ENCODE results near the gene REX1BD. TPM values are rescaled to one million over a fixed set of nuclear protein-coding genes. Genes with fewer than 3 reads are reported as not detected.
A peak's percentile ranks its signal among the peaks of the same experiment; 100 is the strongest.

The REX1BD gene
- total and polyA plus RNA-seq, 2 of the 13 experiments (the other 11 are each of a cell fraction or from before 2014, with no cell fraction given), result 7.5 to 25.4 TPM

- Histone ChIP-seq H3K4me3 (replicated peaks in 1 of 3; ENCODE audit: insufficient read depth in 1 of 3, low read depth in 2 of 3, low read length in 3 of 3) (no peak overlapping the region), H3K27me3 (ENCODE audit: control insufficient read depth in 1 of 2, insufficient read depth in 2 of 2, low read length in 2 of 2) (no peaks in the 10 kb centered on the region), H3K4me1 (ENCODE audit: insufficient read depth, low read length) (peaks cover 5% of the 10 kb centered on the region), H2AFZ (ENCODE audit: low read length) (no peak overlapping the region), H3K4me2 (ENCODE audit: low read depth, low read length) (no peak overlapping the region), H3K79me2 (ENCODE audit: insufficient read depth, low read length) (peaks cover 11% of the 10 kb centered on the region), H3K9me3 (ENCODE audit: low read length) (no peaks in the 10 kb centered on the region), H3K9ac (ENCODE audit: insufficient read depth, low read depth, low read length) (no peak overlapping the region), H4K20me1 (ENCODE audit: insufficient read depth, low read length) (peaks cover 9% of the 10 kb centered on the region), H3K36me3 (replicated peaks in 1 of 2; ENCODE audit: control insufficient read depth in 1 of 2, insufficient read depth in 2 of 2, low read length in 2 of 2) (peaks cover 20 to 55% of the 10 kb centered on the region in 2 experiments; a peak in 4 of 5 replicates), H3K27ac (ENCODE audit: extremely low read length, insufficient read depth, low read length) (no peak overlapping the region)
- in situ Hi-C loops (cut with HindIII; ENCODE audit: extremely low pct_ligation_motif_present, low pct_unique_long_range_greater_than_20kb), result no loop called here
- intact Hi-C loops (cut with micrococcal nuclease; ENCODE audit: unreplicated experiment), result no loop called here
- no TSS peak for BruUV-seq (replicated peaks)
- no peak for DNase-seq (ENCODE audit: low spot score)
- no peak for TF ChIP-seq CAMTA2 (CRISPR knock-in tag; IDR thresholded peaks at IDR 0.05; ENCODE audit: borderline replicate concordance)
- TF ChIP-seq AGO2 (optimal IDR thresholded peaks at IDR 0.05; ENCODE audit: low read depth, low read length), result peak; percentile 53
- TF ChIP-seq ZNF44 (CRISPR knock-in tag; IDR thresholded peaks at IDR 0.05), result no peak
- ATAC-seq, result no peak
- WGBS (ENCODE audit: low lambda C conversion rate), result 96% methylated on average over 19 of the region's 25 CpGs
- FAIRE-seq, result no peak
- CTCF ChIA-PET (ENCODE audit: low intra/inter-chr PET ratio, low total read pairs), result no interaction called here
- POLR2A ChIA-PET, result no interaction called here
These were observed 9.4 kb downstream of the REX1BD start for GRCh38 chr19:18597809-18598660.

- in situ Hi-C loops (cut with HindIII; ENCODE audit: extremely low pct_ligation_motif_present, low pct_unique_long_range_greater_than_20kb), result no loop called here
- intact Hi-C loops (cut with micrococcal nuclease; ENCODE audit: unreplicated experiment), result no loop called here
- POLR2A ChIA-PET, result no interaction called here
- Histone ChIP-seq H3K27ac (ENCODE audit: extremely low read length, insufficient read depth, low read length) (no peak overlapping the region), H4K20me1 (ENCODE audit: insufficient read depth, low read length) (peaks cover 17% of the 10 kb centered on the region), H3K4me3 (replicated peaks in 1 of 3; ENCODE audit: insufficient read depth in 1 of 3, low read depth in 2 of 3, low read length in 3 of 3) (no peak overlapping the region), H3K36me3 (replicated peaks in 1 of 2; ENCODE audit: control insufficient read depth in 1 of 2, insufficient read depth in 2 of 2, low read length in 2 of 2) (peaks cover 20 to 49% of the 10 kb centered on the region in 2 experiments; a peak in 4 of 5 replicates), H3K4me1 (ENCODE audit: insufficient read depth, low read length) (peaks cover 17% of the 10 kb centered on the region), H2AFZ (ENCODE audit: low read length) (no peak overlapping the region), H3K4me2 (ENCODE audit: low read depth, low read length) (no peak overlapping the region), H3K9ac (ENCODE audit: insufficient read depth, low read depth, low read length) (no peak overlapping the region), H3K79me2 (ENCODE audit: insufficient read depth, low read length) (peaks cover 20% of the 10 kb centered on the region), H3K9me3 (ENCODE audit: low read length) (no peaks in the 10 kb centered on the region), H3K27me3 (ENCODE audit: control insufficient read depth in 1 of 2, insufficient read depth in 2 of 2, low read length in 2 of 2) (no peaks in the 10 kb centered on the region)
- TF ChIP-seq AGO2 (optimal IDR thresholded peaks at IDR 0.05; ENCODE audit: low read depth, low read length) (peak; percentile 66), RBFOX2 (IDR thresholded peaks at IDR 0.05; ENCODE audit: low read depth, low read length) (0 out of 2 replicates have a peak, but pooled peaks have one; percentile 25), NR2F2 (IDR thresholded peaks at IDR 0.05; ENCODE audit: borderline replicate concordance, low read depth) (no peak)
- no peak for DNase-seq (ENCODE audit: low spot score)
- CTCF ChIA-PET (ENCODE audit: low intra/inter-chr PET ratio, low total read pairs), result no interaction called here
- no peak for FAIRE-seq
- ATAC-seq, result no peak
- 95% methylated on average over 18 of the region's 20 CpGs for WGBS (ENCODE audit: low lambda C conversion rate)
- BruUV-seq (replicated peaks), result no TSS peak
These were observed 10.9 kb downstream of the REX1BD start for GRCh38 chr19:18599485-18599884.
